Calu3 (cell line): ENCODE results near the gene PRKAR2B. TPM values are rescaled to one million over a fixed set of nuclear protein-coding genes. Genes with fewer than 3 reads are reported as not detected.

Experiments
- BruUV-seq: library from RNA; stranded (reverse); fragments of 400-500 nt; replicated peaks from 2 replicates; lab custom pipeline; 2021; lab: Mats Ljungman, UMichigan
- CTCF ChIA-PET: fragments of 300-600 bp; sonication (Branson Sonifier 250); formaldehyde crosslinking; loops from one replicate; lab custom pipeline; 2022; ENCODE audit warnings: antibody characterized with exemption; lab: Charles Lee
- DNase-seq: peaks from one replicate; pipeline ENCODE4 v3.0.0; 2022
- H3K27ac Mint-ChIP-seq: one replicate; pipeline ENCODE4 v1.8.0; 2022; ENCODE audit warnings: mixed read lengths; ENCODE audit not compliant: unreplicated experiment
- H3K27me3 Mint-ChIP-seq: one replicate; pipeline ENCODE4 v1.8.0; 2022; ENCODE audit warnings: mixed read lengths; ENCODE audit not compliant: unreplicated experiment
- H3K36me3 Mint-ChIP-seq: one replicate; pipeline ENCODE4 v1.8.0; 2022; ENCODE audit warnings: mild to moderate bottlenecking, moderate library complexity, mixed read lengths; ENCODE audit not compliant: insufficient read depth, unreplicated experiment
- H3K4me1 Mint-ChIP-seq: one replicate; pipeline ENCODE4 v1.8.0; 2022; ENCODE audit warnings: mild to moderate bottlenecking, low read depth, mixed read lengths; ENCODE audit not compliant: unreplicated experiment
- H3K4me3 Mint-ChIP-seq: one replicate; pipeline ENCODE4 v1.8.0; 2022; ENCODE audit warnings: mild to moderate bottlenecking, low read depth, moderate library complexity, mixed read lengths; ENCODE audit not compliant: unreplicated experiment
- H3K9me3 Mint-ChIP-seq: one replicate; pipeline ENCODE4 v1.8.0; 2022; ENCODE audit warnings: low read depth, mixed read lengths; ENCODE audit not compliant: unreplicated experiment
- CTCF ChIP-seq: fragments of 200-600 bp; IDR thresholded peaks from one replicate; pipeline ENCODE4 v1.8.0; 2022; ENCODE audit warnings: antibody characterized with exemption; ENCODE audit not compliant: unreplicated experiment
- intact Hi-C: fragments of 100-400 bp; cut with micrococcal nuclease; formaldehyde crosslinking; loops from one replicate; pipeline ENCODE4 v1.10.0; 2022; ENCODE audit not compliant: unreplicated experiment
- total RNA-seq: library from RNA; stranded (reverse); gene quantifications from 2 replicates; pipeline ENCODE4 v1.2.3, GENCODE V29; 2022

The PRKAR2B gene
- total RNA-seq, 1 experiment from 2014 or later = 3.1 TPM

- peaks cover 20% of the 10 kb centered on the region for H3K27me3 Mint-ChIP-seq
- H3K27ac Mint-ChIP-seq = no peak overlapping the region
- intact Hi-C loops = no loop called here
- H3K4me3 Mint-ChIP-seq = no peak overlapping the region
- CTCF ChIA-PET = no interaction called here
- H3K4me1 Mint-ChIP-seq = no peaks in the 10 kb centered on the region
- TF ChIP-seq CTCF = no peak
- DNase-seq = no peak
- H3K9me3 Mint-ChIP-seq = no peaks in the 10 kb centered on the region
- H3K36me3 Mint-ChIP-seq = no peaks in the 10 kb centered on the region
- BruUV-seq = no TSS peak
These were observed 20.9 kb upstream of the PRKAR2B start for GRCh38 chr7:107023522-107024151.

GRCh38 chr7:107024906-107025305, 19.6 kb upstream of the PRKAR2B start:
- no TSS peak for BruUV-seq
- H3K4me3 Mint-ChIP-seq = no peak overlapping the region
- no peaks in the 10 kb centered on the region for H3K4me1 Mint-ChIP-seq
- H3K36me3 Mint-ChIP-seq = no peaks in the 10 kb centered on the region
- no peak for DNase-seq
- H3K27me3 Mint-ChIP-seq = peaks cover 13% of the 10 kb centered on the region
- no peak for TF ChIP-seq CTCF
- CTCF ChIA-PET = no interaction called here
- H3K27ac Mint-ChIP-seq = no peak overlapping the region
- no peaks in the 10 kb centered on the region for H3K9me3 Mint-ChIP-seq
- intact Hi-C loops = no loop called here

- Mint-ChIP-seq H3K27ac (no peak overlapping the region), H3K4me1 (no peaks in the 10 kb centered on the region), H3K9me3 (no peaks in the 10 kb centered on the region), H3K36me3 (no peaks in the 10 kb centered on the region), H3K4me3 (no peak overlapping the region), H3K27me3 (peaks cover 6% of the 10 kb centered on the region)
- intact Hi-C loops = no loop called here
- no peak for DNase-seq
- BruUV-seq = no TSS peak
- no peak for TF ChIP-seq CTCF
- CTCF ChIA-PET = no interaction called here
These were observed 18.9 kb upstream of the PRKAR2B start for GRCh38 chr7:107025449-107026103.

DNA sequence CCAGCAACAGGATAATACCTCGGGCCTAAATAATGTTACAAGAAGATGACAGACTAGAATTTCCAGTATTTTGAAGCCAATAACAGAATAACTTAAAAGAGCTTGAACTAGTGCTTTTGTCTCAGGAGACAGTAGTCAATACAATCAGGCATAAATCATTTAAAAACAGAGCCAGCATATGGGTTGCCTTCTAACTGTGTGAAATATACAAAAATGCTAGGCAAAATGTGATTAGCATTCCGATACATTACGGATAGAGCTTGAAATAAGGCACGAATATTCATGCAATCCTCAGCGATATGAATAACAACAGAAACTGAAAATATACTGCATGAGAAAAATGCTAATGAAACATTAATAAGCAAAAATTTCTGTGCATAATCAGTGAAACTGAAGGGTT, 18.3 kb upstream of the PRKAR2B start:
- no peak for TF ChIP-seq CTCF
- Mint-ChIP-seq H3K4me1 (no peaks in the 10 kb centered on the region), H3K27ac (no peak overlapping the region), H3K9me3 (no peaks in the 10 kb centered on the region), H3K36me3 (no peaks in the 10 kb centered on the region), H3K4me3 (no peak overlapping the region), H3K27me3 (peaks cover under 1% of the 10 kb centered on the region)
- BruUV-seq = no TSS peak
- DNase-seq = no peak
- CTCF ChIA-PET = no interaction called here
- intact Hi-C loops = no loop called here
